ENCODE data around the gene TEX9.

DNA sequence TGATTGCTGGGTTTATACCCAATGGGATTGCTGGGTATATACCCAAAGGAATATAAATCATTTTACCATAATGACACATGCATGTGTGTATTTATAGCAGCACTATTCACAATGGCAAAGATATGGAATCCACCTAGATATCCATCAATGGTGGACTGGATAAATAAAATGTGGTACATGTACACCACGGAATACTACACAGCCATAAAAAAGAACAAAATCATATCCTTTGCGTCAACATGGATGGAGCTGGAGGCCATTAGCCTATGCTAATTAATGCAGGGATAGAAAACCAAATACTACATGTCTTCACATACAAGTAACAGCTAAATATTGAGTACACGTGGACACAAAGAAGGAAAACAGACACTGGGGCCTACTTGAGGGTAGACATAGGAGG lies 77.1 kb downstream of the TEX9 start:
- TF ChIP-seq, protein P1, sequence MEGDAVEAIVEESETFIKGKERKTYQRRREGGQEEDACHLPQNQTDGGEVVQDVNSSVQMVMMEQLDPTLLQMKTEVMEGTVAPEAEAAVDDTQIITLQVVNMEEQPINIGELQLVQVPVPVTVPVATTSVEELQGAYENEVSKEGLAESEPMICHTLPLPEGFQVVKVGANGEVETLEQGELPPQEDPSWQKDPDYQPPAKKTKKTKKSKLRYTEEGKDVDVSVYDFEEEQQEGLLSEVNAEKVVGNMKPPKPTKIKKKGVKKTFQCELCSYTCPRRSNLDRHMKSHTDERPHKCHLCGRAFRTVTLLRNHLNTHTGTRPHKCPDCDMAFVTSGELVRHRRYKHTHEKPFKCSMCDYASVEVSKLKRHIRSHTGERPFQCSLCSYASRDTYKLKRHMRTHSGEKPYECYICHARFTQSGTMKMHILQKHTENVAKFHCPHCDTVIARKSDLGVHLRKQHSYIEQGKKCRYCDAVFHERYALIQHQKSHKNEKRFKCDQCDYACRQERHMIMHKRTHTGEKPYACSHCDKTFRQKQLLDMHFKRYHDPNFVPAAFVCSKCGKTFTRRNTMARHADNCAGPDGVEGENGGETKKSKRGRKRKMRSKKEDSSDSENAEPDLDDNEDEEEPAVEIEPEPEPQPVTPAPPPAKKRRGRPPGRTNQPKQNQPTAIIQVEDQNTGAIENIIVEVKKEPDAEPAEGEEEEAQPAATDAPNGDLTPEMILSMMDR (IDR thresholded peaks at IDR 0.05), result no peak
- no peak for TF ChIP-seq POLR2A (IDR thresholded peaks at IDR 0.05)

Data from Peyer's patch (tissue), 4 donors.